Left lobe of liver (tissue), 2 donors: ENCODE results near the gene GUCA1A. TPM values are rescaled to one million over a fixed set of nuclear protein-coding genes. Genes with fewer than 3 reads are reported as not detected.
A peak's percentile ranks its signal among the peaks of the same experiment; 100 is the strongest.
"Not testable (repeated sequence)": the region's sequence is repeated elsewhere in the genome, so short reads cannot be mapped to it uniquely, and the experiment has no call there.

ENCODE experiments used
- ATAC-seq: fragments of 200-7000 bp; cut with Tn5 transposase; one replicate; pipeline ENCODE4 v1.9.1; 2020; ENCODE audit warnings: mild to moderate bottlenecking, moderate library complexity
- DNase-seq: peaks from one replicate; pipeline ENCODE4 v3.0.0-alpha.2; 2020; ENCODE audit warnings: low spot score
- total RNA-seq: library from RNA; stranded (reverse); gene quantifications from one replicate; pipeline ENCODE4 v1.2.1, GENCODE V29; 2021
- donor health status: DM: no; HTN: no; CAD: no; lungs with moderate emphysema.
- donor health status: DM: no; HTN: yes; CAD: no.

GUCA1A gene
- total RNA-seq, 1 donor from 2014 or later = not detected

DNA sequence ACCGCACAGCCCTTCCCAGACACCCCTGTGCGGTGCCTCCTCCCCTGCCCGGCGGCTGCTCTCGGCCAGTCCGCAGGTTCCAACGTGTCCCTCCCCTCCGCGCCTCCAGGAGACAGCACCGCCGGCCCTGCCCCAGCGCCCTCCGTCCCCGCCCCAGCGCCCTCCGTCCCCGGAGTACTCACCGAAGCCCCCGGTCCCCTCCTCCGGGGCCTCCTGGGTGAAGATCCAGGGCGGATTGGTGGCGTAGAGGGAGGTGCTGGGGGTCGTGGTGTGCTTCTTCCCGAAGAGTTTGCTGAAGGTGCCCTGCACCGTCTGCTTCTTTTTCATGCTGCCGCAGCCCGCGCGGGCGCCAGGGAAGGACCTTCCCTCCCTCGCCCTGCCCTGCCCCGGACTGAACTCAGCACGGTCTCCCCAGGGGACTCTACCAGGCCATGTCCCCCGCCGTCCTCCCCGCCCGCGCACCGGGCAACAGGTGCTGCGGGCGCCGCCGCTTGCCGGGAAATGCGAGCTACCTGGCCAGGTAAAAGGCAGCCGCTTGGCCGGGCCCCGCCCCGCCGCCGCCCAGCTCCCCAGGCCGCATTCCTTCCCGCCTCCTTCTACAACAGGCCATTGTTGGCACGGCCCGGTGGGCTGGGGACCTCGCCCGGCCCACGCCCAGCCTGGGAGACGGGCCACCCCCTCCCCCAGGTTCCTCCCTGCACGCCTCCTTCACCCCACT is 30.9 kb upstream of the GUCA1A start, which contains the start of gene C6orf132:
TSS of gene C6orf132 (minus strand) at position 503 of the 718 bp plus-strand sequence. CDS start at position 327, 176 bp downstream.
- peak; percentile 60 for ATAC-seq
- DNase-seq = no peak

DNA sequence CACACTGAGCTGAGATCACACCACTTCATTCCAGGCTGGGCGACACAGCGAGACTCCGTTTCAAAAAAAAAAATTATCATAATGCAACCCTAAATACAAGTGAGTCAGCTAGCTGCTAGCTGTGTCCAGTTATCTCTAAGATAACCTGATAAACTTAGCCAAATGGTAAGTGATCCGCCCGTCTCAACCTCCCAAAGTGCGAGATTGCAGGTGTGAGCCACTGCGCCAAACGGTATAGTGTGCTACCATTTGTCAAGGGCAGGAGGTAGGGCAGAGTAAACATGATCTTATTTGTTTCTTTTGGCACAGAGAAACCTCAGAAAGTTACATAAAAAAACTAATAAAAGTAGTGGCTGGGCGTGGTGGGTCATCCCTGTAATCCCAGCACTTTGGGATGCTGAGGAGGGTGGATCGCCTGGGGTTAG is 26.0 kb upstream of the GUCA1A start:
- peak; percentile 38 for ATAC-seq

DNA sequence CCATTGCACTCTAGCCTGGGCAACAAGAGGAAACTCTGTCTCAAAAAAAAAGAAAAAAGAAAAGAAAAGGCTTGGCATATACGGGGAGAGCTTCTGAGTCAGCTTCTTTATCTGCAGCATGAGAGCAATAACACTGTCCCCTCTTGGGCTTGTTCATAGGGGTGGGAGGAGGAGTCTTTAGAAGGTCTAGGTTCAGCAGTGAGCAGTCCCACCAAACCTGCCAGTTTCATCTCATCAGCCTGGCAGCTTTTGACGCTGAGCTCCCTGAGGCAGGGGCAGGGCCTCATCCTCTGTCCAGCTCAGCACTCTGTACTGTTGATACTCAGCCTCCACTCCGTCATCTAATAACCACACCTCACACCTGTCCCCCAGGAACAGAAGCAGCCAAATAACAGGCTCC is 25.1 kb upstream of the GUCA1A start:
- ATAC-seq = no peak
- DNase-seq = no peak

More for the DNA sequence above, 26.0 kb upstream of the GUCA1A start:
- DNase-seq = no peak

DNA sequence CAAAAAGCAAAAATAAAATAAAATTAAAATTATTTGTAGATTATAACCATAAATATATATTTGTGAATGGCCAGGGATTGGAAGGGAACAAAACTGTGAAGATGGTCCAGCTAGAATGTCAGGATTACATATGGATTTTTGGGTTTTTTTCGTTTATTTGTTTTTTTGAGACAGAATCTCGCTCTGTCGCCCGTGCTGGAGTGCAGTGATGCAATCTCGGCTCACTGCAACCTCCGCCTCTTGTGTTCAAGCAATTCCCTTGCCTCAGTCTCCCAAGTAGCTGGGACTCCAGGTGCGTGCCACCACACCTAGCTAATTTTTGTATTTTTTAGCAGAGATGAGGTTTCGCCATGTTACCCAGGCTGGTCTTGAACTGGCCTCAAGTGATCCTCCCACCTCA is 22.9 kb upstream of the GUCA1A start:
- ATAC-seq = no peak
- no peak for DNase-seq

DNA sequence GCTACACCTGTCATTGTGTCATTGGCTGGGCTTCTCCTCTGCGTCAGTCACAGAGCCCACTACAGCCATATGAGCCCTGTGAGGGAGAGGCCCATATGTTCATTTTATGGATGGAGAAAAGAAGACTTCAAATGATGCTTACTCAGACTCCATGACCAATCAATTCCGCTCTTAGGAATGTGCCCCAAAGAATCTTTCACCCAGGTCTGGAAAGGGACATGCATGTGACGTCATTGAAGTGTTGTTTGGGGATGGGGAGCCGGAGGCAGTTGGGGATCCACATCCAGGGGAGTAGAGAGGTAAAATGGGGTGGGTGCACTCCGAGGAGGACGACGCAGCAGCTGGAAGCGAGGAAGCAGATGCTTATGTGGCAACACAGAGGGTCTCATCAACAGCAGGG is 21.1 kb upstream of the GUCA1A start:
- no peak for ATAC-seq
- DNase-seq = no peak

DNA sequence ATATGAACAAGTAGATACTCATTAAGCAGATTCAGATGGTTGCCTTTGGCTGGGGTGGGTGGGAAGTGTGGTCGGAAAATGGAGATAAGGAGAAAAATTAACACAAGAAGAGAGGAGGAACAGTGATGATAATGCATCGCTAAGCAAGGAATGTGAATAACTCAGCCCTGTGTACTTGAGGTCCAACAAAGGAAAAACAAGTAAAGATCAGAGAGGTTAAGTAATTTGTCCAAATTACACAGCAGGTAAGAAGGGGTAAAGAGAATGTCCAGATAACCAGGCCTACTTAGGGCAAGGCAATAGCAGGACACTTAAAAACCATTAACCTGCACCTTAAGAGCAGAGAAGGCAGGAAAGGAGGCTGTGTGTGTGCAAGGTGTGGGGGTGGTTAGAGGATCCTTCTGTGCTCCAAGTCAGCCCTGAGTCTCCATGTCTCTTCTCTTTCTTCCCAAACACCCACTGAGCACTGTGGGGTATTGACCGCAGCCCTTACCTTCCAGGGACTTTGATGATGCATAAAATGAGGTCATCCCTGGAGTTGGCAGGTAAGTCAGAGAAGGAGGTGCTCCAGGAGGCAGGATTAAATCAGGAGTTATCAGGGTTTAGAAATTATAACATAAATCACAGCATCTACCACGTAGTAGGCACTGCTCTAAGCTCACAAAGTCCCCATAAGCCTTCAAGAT is 20.5 kb upstream of the GUCA1A start:
- DNase-seq, ATAC-seq: not testable (repeated sequence)

DNA sequence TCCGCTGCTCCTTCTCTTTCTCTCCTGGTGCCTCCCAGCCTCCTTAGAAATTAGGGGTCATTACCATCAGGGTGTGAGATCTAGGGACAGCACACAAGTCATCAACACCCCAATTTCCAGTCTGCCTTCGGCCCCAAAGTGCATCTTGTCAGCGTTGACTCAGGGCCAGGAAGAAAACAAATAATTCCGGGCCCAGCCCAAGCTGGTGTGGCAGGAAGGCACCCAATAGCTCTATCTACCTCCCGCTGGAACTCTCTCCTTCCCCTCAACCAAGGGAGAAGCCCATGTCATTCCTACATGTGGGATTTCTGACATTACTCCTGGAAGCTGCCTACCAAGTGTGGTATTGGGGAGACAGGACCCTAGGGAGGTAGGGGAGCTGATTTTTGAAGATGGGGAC is 19.2 kb upstream of the GUCA1A start:
- DNase-seq = no peak
- no peak for ATAC-seq

DNA sequence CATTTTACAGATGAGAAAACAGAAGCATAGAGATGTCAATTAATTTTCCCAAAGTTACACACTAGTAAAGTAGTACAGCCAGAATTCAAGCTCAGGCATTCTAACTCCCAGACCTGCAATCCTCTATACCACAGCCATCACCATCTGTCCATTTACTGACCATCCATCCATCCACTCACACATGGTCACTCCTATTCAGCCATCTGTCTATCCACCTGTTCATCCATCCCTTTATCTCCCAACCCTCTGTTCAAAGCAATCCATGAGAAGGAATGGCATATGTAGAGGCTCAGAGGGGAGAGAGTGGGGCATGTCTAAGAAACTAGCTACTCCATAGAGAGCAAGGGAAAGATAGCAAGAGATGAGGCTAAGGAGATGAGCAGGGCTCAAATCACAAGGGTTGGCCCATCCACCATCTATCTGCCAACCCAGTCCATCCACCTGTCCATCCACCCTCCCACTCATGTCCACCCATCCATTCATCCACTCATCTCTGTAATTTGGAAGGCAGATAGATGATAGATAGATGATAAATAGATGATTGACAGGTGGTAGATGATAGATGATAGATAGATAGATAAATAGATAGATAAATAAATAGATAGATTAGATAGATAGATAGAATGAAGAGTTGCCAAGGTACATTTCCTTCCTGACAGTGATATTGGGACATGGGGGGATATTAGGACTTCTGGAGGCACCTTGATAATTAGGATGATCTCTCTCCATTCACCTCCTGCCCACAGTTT is 18.5 kb upstream of the GUCA1A start:
- DNase-seq (no peak), ATAC-seq (no peak)

DNA sequence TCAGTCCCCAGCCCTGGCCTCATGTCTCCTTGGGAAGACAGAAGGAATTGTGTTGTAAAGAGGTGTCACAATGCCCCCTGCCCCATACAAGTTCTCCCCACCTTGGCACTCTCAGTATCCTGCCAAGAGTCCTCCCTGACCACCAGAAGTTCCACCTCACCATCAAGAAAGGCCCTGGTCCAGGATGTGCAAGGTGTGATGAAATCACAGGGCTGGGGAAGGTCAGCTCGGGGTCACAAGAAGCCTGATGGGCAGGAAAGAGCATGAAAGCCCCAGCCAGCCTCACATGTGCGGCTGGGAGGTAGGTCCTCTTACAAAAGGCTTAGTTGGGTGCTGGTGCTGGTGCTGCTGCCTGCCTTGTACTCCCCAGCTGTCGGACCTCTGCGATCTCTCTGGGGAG is 17.9 kb upstream of the GUCA1A start:
- DNase-seq (no peak), ATAC-seq (no peak)

DNA sequence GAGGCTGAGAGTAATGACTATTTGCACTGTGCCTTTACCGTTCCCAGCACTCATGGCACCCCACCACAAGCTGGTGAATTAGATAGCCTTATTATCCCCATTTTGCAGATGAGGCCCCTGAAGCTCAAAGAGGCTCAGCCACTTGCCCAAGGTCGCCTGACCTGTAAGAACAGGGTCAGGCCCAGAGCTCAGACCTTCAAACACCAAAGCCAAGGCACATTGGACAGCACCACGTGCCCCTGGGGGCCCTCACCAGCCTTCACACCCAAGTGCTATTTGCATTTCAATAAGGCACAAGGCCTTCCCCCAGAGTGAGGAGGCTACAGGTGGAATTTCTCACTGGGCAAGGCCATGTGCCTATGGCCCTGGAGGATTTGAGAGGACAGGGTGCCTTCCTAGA is 16.5 kb upstream of the GUCA1A start:
- ATAC-seq = no peak

DNA sequence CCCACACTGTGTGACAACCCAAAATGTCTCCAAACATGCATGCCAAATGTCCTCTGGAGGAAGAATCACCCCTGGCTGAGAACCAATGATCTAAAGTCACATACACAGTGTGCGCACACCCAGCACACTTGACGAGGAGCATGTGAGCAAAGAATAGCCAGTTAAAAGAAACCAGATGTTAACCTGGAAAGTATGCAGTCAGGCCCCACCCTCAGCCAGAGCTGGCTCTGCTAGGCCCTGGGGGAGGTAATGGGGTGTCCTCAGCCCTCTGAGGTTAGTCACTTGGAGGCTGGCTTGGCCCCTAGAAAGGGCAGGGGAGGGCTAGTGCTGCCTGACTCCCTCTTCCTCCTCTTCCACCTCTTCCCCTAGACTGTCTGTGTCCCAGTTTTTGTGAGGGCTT is 15.2 kb upstream of the GUCA1A start:
- no peak for ATAC-seq
- DNase-seq = no peak

More for the DNA sequence above, 16.5 kb upstream of the GUCA1A start:
- no peak for DNase-seq

DNA sequence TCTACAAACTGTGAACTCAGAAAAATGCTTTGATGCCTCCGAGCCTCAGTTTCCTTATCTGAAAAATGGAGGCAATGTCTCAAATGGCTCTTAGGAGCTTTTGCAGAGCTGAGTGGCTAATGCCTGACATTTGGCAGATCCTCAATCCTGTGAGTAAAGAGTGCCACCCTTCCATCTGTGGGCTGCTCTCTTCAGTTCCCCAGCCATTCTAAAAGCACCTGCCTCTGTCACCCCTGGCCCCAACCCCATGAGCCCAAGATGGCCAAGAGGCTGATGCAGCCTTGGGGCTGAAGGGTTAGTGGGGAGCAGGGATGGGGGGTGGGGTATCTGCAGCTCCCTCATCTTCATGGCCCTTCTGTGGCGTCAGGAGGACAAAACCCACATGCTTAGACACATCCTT is 14.5 kb upstream of the GUCA1A start:
- DNase-seq (no peak), ATAC-seq (no peak)

DNA sequence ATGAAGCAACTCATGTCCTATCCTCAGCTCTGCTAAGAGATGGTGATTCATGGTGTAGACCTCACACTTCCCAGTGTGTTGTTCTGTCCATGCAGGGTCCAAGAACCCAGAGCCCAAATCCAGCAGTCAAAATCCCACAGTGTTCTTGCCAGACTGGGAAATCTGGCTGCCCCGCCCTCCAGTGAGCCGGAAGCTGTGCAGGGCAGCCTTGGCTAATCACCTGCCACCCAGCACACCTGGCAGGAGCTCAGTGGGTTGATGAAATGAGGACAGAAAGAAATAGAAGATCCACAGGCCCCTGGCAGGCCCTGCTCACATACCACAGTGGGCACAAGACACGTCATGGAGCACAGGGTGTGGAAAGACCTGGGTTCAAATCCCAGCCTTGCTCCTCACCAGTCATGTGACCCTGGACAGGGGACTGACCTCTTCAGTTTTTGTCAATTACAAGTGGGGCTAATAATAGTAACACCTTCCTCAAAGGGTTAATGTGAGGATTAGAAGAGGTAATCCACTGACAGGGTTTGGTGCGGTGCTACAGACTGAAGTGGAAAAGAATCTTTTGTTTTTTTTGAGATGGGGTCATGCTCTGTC is 13.6 kb upstream of the GUCA1A start:
- DNase-seq = no peak
- no peak for ATAC-seq

DNA sequence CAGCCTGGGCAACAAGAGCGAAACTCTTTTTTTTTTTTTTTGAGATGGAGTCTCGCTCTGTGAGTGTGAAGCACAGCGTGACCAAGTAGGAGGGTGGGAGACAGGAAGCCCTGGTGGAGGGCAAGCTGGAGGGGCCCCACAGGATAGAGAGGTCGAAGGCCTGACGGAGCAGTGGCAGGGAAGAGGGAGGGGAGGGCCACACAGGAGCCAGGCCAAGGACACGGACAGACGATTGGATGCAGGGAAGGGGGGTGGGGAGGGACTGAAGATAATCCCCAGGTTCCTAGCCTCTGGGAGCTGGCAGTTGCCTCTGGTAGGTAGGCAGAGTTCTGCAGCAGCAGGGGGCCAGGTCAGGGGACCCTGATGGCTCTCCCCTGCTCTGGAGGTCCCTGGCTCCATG is 10.8 kb upstream of the GUCA1A start:
- no peak for ATAC-seq
- DNase-seq = no peak

DNA sequence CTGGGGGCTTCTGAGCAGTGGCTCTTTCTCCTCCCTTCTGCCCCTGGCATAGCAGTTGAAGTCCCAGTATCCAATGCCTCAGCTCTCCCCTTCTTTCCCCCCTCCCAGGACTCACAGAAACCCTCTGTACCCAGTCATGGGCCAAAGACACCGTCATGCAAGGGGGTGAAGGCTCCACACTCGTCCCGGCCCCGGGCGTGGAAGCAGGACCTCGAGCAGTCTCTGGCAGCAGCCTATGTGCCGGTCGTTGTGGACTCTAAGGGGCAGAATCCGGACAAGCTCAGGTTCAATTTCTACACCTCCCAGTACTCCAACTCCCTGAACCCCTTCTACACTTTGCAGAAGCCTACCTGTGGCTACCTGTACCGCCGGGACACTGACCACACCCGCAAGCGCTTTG is 10.4 kb upstream of the GUCA1A start:
- no peak for DNase-seq
- ATAC-seq = no peak

DNA sequence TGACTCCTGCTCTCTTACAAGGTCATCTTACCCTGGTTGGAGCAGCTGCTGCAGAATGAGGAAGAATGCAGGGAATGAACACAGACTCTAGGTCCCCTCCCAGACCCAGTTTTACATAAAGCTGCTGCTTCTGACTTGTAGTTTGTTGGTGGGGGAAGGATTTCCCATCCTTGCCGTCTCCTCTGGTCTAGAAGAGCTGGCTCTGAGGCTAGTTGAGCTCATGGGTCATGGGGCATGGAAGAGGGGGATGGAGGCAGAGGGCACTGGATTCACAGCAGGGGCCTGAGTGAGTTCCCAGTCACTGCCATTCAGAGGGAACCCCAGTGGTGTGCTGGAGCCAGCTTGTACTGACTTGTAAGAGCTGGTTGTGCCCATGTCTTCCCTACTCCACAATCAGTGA is 9.2 kb upstream of the GUCA1A start:
- ATAC-seq = no peak

DNA sequence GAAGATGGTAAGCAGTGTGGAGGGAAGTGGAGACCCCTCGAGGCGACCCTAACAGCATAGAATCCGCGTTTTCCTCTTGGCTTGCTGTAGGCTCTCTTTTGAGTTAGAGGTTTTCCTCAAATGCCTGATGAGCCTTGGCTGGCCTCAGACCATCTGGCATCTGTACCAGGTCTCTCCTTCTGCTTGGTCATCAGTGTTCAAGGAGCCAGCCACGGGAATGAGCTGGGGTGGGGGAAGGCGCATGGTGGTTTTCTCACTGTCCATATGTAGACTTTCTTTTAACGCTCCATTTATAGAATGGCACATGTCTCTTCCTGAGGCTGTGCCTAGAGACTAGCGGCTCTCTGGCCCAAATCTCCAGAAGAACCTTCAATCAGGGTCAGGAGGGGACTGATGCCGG is 8.1 kb upstream of the GUCA1A start:
- DNase-seq (no peak), ATAC-seq (no peak)

More for the DNA sequence above, 9.2 kb upstream of the GUCA1A start:
- no peak for DNase-seq

DNA sequence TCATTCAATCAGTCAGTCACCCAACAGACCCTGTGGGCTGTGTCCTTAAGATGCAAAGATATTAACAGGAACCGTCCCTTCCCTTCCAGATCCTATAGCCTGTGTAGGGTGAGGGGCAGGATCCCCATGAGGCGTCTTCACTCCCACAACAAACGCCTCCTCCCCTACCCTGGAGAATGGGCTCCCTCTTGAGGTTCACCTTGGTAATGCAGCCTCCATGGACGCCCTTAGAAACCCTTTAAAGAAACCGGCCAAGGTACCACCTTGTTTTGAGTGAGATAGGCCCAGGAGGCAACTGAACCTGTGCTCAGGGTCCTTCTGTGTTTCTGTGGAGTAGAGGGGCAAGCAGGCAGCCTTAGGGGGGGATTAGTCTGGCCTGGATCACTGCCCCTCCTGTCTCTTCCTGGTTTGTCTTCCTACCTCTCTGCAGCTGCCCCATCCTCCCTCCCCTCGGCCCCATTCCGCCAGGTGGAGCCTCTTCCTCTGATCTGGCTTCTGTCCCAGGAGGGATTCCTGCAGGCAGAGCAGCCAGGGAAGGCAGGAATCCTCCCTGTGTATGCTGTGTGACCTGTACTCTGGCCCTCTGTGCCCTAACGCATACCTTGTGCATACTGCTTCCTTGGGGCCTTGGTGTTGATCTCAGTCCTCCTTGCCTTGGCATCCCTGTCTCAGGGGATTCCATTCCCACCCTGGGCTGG is 6.6 kb upstream of the GUCA1A start:
- ATAC-seq = peak; percentile 97
- peak; percentile 70 for DNase-seq

DNA sequence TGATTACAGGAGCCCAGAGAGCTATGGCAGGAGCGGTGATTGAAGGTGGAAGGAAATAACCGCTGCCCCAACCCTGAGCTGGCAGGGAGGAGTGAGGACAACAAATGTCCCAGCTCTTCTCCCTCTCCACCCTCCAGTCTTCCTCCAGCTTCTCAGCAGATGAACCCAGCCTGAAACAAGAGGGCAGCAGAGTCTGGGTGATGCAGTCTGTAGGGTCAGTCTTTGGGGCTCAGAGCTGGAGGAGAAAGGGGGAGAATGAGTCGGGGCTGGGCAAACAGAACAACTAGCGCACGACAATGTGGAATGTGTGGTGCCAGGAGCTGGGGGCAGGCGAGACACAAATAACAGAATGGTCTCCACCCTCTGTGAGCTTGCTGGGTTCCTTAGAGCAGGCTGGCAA is 4.5 kb upstream of the GUCA1A start:
- DNase-seq (no peak), ATAC-seq (no peak)

DNA sequence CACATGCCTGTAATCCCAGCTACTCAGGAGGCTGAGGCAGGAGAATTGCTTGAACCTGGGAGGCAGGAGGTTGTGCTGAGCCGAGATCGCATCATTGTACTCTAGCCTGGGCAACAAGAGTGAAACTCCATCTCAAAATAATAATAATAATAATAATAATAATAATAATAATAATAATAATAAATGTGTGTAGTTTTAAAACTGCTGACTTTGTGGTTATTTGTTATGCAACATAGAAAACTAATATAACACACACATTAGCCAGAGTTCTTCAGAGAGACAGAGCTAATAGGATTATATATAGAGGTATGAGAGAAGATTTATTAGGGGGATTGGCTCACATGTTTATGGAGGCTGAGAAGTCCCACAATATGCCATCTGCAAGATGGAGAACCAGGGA is 3.4 kb upstream of the GUCA1A start:
- not testable (repeated sequence) for ATAC-seq, DNase-seq
